ENCODE data around the gene GARS1. TPM values are rescaled to one million over a fixed set of nuclear protein-coding genes. Genes with fewer than 3 reads are reported as not detected.
"Not testable (repeated sequence)": the region's sequence is repeated elsewhere in the genome, so short reads cannot be mapped to it uniquely, and the experiment has no call there.

GARS1 gene
- total RNA-seq, 2 donors from 2014 or later: 35.5 to 72.6 TPM

- H3K36me3 ChIP-seq: peaks cover 61% of the 10 kb centered on the region
- H3K27ac ChIP-seq: no peak overlapping the region
- DNase-seq (ENCODE audit: low spot score): no peak
Observed at GRCh38 chr7:30633223-30633622, 38.5 kb downstream of the GARS1 start.

GRCh38 chr7:30634193-30634626 lies 39.5 kb downstream of the GARS1 start:
- Histone ChIP-seq H3K9me3 (no peaks in the 10 kb centered on the region), H3K36me3 (peaks cover 52% of the 10 kb centered on the region), H3K27me3 (no peaks in the 10 kb centered on the region), H3K4me3 (no peak overlapping the region), H3K4me1 (no peaks in the 10 kb centered on the region), H3K27ac (no peak overlapping the region)
- DNase-seq (ENCODE audit: low spot score): no peak
- TF ChIP-seq, protein P1, sequence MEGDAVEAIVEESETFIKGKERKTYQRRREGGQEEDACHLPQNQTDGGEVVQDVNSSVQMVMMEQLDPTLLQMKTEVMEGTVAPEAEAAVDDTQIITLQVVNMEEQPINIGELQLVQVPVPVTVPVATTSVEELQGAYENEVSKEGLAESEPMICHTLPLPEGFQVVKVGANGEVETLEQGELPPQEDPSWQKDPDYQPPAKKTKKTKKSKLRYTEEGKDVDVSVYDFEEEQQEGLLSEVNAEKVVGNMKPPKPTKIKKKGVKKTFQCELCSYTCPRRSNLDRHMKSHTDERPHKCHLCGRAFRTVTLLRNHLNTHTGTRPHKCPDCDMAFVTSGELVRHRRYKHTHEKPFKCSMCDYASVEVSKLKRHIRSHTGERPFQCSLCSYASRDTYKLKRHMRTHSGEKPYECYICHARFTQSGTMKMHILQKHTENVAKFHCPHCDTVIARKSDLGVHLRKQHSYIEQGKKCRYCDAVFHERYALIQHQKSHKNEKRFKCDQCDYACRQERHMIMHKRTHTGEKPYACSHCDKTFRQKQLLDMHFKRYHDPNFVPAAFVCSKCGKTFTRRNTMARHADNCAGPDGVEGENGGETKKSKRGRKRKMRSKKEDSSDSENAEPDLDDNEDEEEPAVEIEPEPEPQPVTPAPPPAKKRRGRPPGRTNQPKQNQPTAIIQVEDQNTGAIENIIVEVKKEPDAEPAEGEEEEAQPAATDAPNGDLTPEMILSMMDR (IDR thresholded peaks at IDR 0.05): no peak

More at GRCh38 chr7:30633223-30633622, 38.5 kb downstream of the GARS1 start:
- H3K9me3 ChIP-seq: no peaks in the 10 kb centered on the region
- TF ChIP-seq, protein P1 (IDR thresholded peaks at IDR 0.05): no peak
- no peaks in the 10 kb centered on the region for H3K4me1 ChIP-seq
- no peak overlapping the region for H3K4me3 ChIP-seq
- H3K27me3 ChIP-seq: no peaks in the 10 kb centered on the region

GRCh38 chr7:30634634-30635201 lies 40.0 kb downstream of the GARS1 start:
- Histone ChIP-seq H3K9me3 (no peaks in the 10 kb centered on the region), H3K4me1 (no peaks in the 10 kb centered on the region), H3K27me3 (no peaks in the 10 kb centered on the region), H3K36me3 (peaks cover 47% of the 10 kb centered on the region), H3K27ac (no peak overlapping the region), H3K4me3 (no peak overlapping the region)
- TF ChIP-seq, protein P1 (IDR thresholded peaks at IDR 0.05): no peak
- no peak for DNase-seq (ENCODE audit: low spot score)

DNA sequence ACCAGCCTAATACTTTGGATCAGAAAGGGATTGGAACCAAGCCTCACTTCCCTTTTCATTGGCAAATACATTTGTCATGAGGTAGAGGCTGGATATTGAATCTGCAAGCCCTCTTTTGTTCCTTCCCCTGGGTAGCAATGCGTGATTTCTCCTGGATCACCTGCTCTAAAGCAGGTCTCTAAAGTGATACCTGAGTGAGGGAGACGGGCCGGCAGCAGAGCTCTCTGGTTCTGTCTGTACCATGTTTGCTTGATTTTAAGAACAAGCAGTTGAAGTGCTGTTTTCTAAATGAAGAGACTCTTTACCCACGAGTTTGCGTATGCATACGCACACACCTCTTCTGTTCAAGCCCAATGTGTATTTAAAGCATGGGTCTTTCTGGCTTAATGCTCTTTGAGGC lies 41.1 kb downstream of the GARS1 start:
- Histone ChIP-seq H3K27ac (no peak overlapping the region), H3K36me3 (peaks cover 47% of the 10 kb centered on the region), H3K4me3 (no peak overlapping the region), H3K4me1 (no peaks in the 10 kb centered on the region), H3K9me3 (no peaks in the 10 kb centered on the region), H3K27me3 (no peaks in the 10 kb centered on the region)
- TF ChIP-seq, protein P1 (IDR thresholded peaks at IDR 0.05): no peak
- no peak for DNase-seq (ENCODE audit: low spot score)

DNA sequence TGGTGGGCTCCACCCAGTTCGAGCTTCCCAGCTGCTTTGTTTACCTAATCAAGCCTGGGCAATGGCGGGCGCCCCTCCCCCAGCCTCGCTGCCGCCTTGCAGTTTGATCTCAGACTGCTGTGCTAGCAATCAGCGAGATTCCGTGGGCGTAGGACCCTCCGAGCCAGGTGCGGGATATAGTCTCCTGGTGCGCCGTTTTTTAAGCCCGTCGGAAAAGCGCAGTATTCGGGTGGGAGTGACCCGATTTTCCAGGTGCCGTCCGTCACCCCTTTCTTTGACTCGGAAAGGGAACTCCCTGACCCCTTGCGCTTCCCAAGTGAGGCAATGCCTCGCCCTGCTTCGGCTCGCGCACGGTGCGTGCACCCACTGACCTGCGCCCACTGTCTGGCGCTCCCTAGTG lies 47.6 kb downstream of the GARS1 start:
- not testable (repeated sequence) for DNase-seq (ENCODE audit: low spot score); H3K4me3 ChIP-seq; H3K27me3 ChIP-seq; H3K9me3 ChIP-seq; H3K4me1 ChIP-seq; H3K36me3 ChIP-seq; H3K27ac ChIP-seq

DNA sequence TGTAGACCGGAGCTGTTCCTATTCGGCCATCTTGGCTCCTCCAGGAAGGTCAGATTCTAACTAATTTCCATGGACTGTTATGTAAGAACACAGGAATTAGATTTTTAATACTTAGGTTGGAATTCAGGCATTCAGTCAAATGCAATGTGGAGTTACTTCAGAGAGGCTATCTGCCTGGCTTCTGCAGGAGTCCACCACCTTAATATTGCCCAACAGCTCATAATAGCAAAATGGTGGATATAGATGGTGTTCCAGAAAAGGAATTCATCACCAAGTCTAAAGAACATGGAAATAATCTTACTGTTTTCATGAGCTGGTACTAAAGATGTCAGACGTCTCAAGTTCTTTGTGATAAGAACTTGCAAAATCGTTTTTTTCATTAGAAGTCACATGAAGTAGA lies 48.1 kb downstream of the GARS1 start:
- Histone ChIP-seq H3K4me1 (no peaks in the 10 kb centered on the region), H3K27me3 (no peaks in the 10 kb centered on the region), H3K27ac (no peak overlapping the region), H3K36me3 (no peaks in the 10 kb centered on the region), H3K4me3 (no peak overlapping the region), H3K9me3 (no peaks in the 10 kb centered on the region)
- TF ChIP-seq, protein P1 (IDR thresholded peaks at IDR 0.05): no peak
- no peak for DNase-seq (ENCODE audit: low spot score)

Data from right atrium auricular region (tissue), 2 donors.